HepG2 (cell line): ENCODE data around the gene FOXA1. TPM values are rescaled to one million over a fixed set of nuclear protein-coding genes. Genes with fewer than 3 reads are reported as not detected.

Experiments used
- AFF4 ChIP-seq: sonication (generic); formaldehyde crosslinking; IDR thresholded peaks from 2 replicates; pipeline ENCODE4 v1.4.0; 2020; ENCODE audit warnings: missing genetic modification reagents
- ETV6 ChIP-seq: sonication (generic); formaldehyde crosslinking; conservative IDR thresholded peaks from 2 replicates; pipeline ENCODE4 v1.4.0; 2020; ENCODE audit warnings: missing genetic modification reagents
- HES4 ChIP-seq: sonication (generic); formaldehyde crosslinking; IDR thresholded peaks from 2 replicates; pipeline ENCODE4 v1.9.0; 2021; ENCODE audit warnings: mild to moderate bottlenecking, missing genetic modification reagents, borderline replicate concordance
- IKZF5 ChIP-seq: IDR thresholded peaks from 2 replicates; pipeline ENCODE4 v1.6.1; 2018; ENCODE audit warnings: missing genetic modification reagents, mild to moderate bottlenecking, missing compliant biosample characterization
- MXI1 ChIP-seq: IDR thresholded peaks from 3 replicates; pipeline ENCODE4 v1.6.1; 2012; ENCODE audit warnings: low read depth, low read length, inconsistent platforms, borderline replicate concordance
- POLR2AphosphoS5 ChIP-seq: IDR thresholded peaks from 2 replicates; pipeline ENCODE4 v1.6.1; 2012; ENCODE audit warnings: low read depth, low read length
- PRDM10 ChIP-seq: sonication (generic); formaldehyde crosslinking; IDR thresholded peaks from 2 replicates; pipeline ENCODE4 v1.4.0; 2020; ENCODE audit warnings: low read depth, missing genetic modification reagents
- RBFOX2 ChIP-seq: fragments of 200-400 bp; formaldehyde crosslinking; IDR thresholded peaks from 2 replicates; pipeline ENCODE4 v1.6.1; 2017; ENCODE audit warnings: low read depth, mild to moderate bottlenecking, low read length
- RFX1 ChIP-seq: fragments of 450-650 bp; IDR thresholded peaks from 2 replicates; pipeline ENCODE4 v1.6.1; 2017
- RFXANK ChIP-seq: IDR thresholded peaks from 2 replicates; pipeline ENCODE4 v1.6.1; 2016
- SMARCE1 ChIP-seq: fragments of 450-650 bp; IDR thresholded peaks from 2 replicates; pipeline ENCODE4 v1.6.1; 2017; ENCODE audit warnings: borderline replicate concordance
- SOX13 ChIP-seq, 3 experiments: fragments of 450-650 bp in 1 of 3; sonication (generic) in 1 of 3; formaldehyde crosslinking in 1 of 3; IDR thresholded peaks in 2 of 3; conservative IDR thresholded peaks in 1 of 3; 2 replicates each; pipeline versions ENCODE4 v1.5.0 to v1.6.1; 2016 to 2020; ENCODE audit warnings: antibody characterized with exemption in 1 of 3, mild to moderate bottlenecking in 1 of 3, missing compliant biosample characterization in 1 of 3, missing genetic modification reagents in 1 of 3, moderate library complexity in 1 of 3
- SP140L ChIP-seq: sonication (generic); formaldehyde crosslinking; IDR thresholded peaks from 2 replicates; pipeline ENCODE4 v1.4.0; 2020; ENCODE audit warnings: missing genetic modification reagents, borderline replicate concordance
- SPEN ChIP-seq: sonication (generic); formaldehyde crosslinking; IDR thresholded peaks from 2 replicates; pipeline ENCODE4 v1.5.1; 2020; ENCODE audit warnings: low read depth, mild to moderate bottlenecking, missing genetic modification reagents
- TIGD3 ChIP-seq: sonication (generic); formaldehyde crosslinking; IDR thresholded peaks from 2 replicates; pipeline ENCODE4 v1.5.1; 2020; ENCODE audit warnings: mild to moderate bottlenecking, missing genetic modification reagents, borderline replicate concordance
- TOE1 ChIP-seq: sonication (generic); formaldehyde crosslinking; IDR thresholded peaks from 2 replicates; pipeline ENCODE4 v1.4.0; 2020; ENCODE audit warnings: mild to moderate bottlenecking, missing genetic modification reagents
- ZFP41 ChIP-seq: sonication (generic); formaldehyde crosslinking; IDR thresholded peaks from 2 replicates; pipeline ENCODE4 v1.4.0; 2020; ENCODE audit warnings: mild to moderate bottlenecking, missing genetic modification reagents, borderline replicate concordance
- ZFX ChIP-seq: sonication (generic); formaldehyde crosslinking; IDR thresholded peaks from 2 replicates; pipeline ENCODE4 v1.4.0; 2020; ENCODE audit warnings: mild to moderate bottlenecking, low read depth, missing genetic modification reagents, moderate library complexity
- ZNF746 ChIP-seq: sonication (generic); formaldehyde crosslinking; IDR thresholded peaks from 2 replicates; pipeline ENCODE4 v1.8.0; 2022; ENCODE audit warnings: mild to moderate bottlenecking, missing genetic modification reagents
- polyA plus RNA-seq, 8 experiments: library from polyadenylated mRNA; depleted of rRNA in 3 of 8; stranded (reverse) in 7 of 8; unstranded in 1 of 8; fragments of >200 nt; fragmentation: Illumina TruSeq in 4 of 8; extraction: Trizol in 4 of 8; gene quantifications; 2 replicates each; pipeline versions ENCODE4 v1.2.1 to v1.2.3, GENCODE V29; 2011 to 2016; ENCODE audit warnings: low read depth in 4 of 8, missing spikeins in 1 of 8, mixed read lengths in 1 of 8; ENCODE audit not compliant: insufficient read depth in 1 of 8
- total RNA-seq, 5 experiments: library from RNA; depleted of rRNA; stranded (reverse); fragments of >200 nt; fragmentation: Illumina TruSeq; extraction: Trizol; gene quantifications; 2 replicates each; pipeline ENCODE4 v1.2.3, GENCODE V29; 2016; ENCODE audit warnings: low read depth in 1 of 5

The FOXA1 gene
- total and polyA plus RNA-seq, 2 of the 13 experiments (the other 11 are each of a cell fraction or from before 2014, with no cell fraction given) = 43.4 to 58.6 TPM

- TF ChIP-seq ZNF746 (no peak), TIGD3 (CRISPR knock-in tag) (no peak; the same call in 1 of the 2 replicates), SP140L (CRISPR knock-in tag) (peak; percentile 96), ZFX (peak; percentile 73), MXI1 (no peak), RFXANK (CRISPR knock-in tag) (0 out of 2 replicates have a peak, but pooled peaks have one; percentile 25), ZFP41 (CRISPR knock-in tag) (no peak), SOX13 (IDR thresholded peaks at IDR 0.05) (no peak), SOX13 (CRISPR knock-in tag; conservative IDR thresholded peaks at IDR 0.05 in 1 of 2, IDR thresholded peaks at IDR 0.05 in 1 of 2) (peak; percentile 64 to 85; a peak in 2 of 4 replicates), PRDM10 (CRISPR knock-in tag) (peak; percentile 29; the same call in 1 of the 2 replicates), SMARCE1 (no peak), RFX1 (no peak), ETV6 (CRISPR knock-in tag) (no peak; the same call in 1 of the 2 replicates), IKZF5 (CRISPR knock-in tag) (peak; percentile 77), AFF4 (peak; percentile 75; the same call in 1 of the 2 replicates), RBFOX2 (no peak), TOE1 (CRISPR knock-in tag) (no peak; the same call in 1 of the 2 replicates), HES4 (peak; percentile 94), POLR2AphosphoS5 (no peak; the same call in 1 of the 2 replicates), SPEN (CRISPR knock-in tag) (peak; percentile 8; the same call in 1 of the 2 replicates)
Observed at GRCh38 chr14:37594238-37594970, 645 bp downstream of the FOXA1 start (continued).
